Measurements from ENCODE around the gene ZNF805.

GRCh38 chr19:57302727-57303401 lies 62.4 kb downstream of the ZNF805 start:
- no peak for TF ChIP-seq EZH2 (IDR thresholded peaks at IDR 0.05; ENCODE audit: insufficient read depth, poor library complexity, severe bottlenecking)
- TF ChIP-seq EZH2phosphoT487 (IDR thresholded peaks at IDR 0.05; ENCODE audit: insufficient read depth, low read depth), result no peak

All from GM23248 (cell line).